Pons (tissue), 1 donor: ENCODE results near the gene SMDT1.
"Not testable (repeated sequence)": the region's sequence is repeated elsewhere in the genome, so short reads cannot be mapped to it uniquely, and the experiment has no call there.

Experiments used
- DNase-seq: peaks from one replicate; pipeline ENCODE4 v3.0.0-alpha.2; 2016; ENCODE audit warnings: low spot score

SMDT1 gene

DNA sequence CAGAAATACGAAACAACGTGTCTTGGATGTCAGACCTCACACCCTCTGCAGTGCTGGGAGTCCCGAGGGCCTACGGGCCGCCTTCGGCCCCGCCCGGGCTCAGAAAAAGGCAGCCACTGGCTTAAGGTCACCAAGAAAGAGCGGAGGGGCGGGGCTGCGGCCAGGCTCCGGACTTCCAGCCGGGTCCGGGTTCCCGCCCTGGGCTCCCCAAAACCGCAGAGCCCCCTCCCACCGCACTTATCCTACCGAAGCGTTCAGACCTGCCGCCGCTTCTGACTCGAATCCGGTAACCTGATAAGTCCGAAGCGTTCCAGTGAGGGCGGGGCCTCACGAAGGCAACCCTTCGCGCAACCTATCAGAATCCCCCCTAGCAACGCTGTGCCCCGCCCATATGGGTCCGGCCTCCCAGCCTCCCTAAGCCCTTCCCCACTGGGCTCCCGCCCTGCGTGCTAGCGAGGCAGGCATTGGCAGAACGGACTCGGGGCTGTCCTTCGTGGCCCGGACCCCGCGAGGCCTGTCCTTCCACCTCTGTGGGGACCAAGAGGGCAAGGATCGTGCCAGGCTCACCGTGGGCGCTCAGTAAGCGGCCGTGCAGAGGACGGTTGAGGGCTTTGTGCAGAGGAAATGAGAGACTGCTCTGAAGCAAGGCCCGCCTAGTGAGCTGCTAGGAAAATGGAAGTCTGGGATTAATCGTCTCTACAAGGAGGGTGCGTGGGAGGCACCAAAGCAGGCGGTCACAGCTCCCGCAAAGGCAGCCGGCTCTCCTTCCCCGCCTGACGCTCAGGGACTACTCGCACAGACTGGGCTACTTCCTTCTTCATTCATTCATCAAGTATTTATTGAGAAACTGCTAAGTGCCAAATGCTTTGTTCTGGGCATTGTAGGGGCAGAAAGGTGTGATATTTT lies 8.7 kb upstream of the SMDT1 start, which contains the start of gene NAGA:
Gene NAGA (minus strand): TSS at position 296 of the 906 bp plus-strand sequence. CDS start 515 bp downstream, outside the sequence.
- DNase-seq: peak; percentile 95

DNA sequence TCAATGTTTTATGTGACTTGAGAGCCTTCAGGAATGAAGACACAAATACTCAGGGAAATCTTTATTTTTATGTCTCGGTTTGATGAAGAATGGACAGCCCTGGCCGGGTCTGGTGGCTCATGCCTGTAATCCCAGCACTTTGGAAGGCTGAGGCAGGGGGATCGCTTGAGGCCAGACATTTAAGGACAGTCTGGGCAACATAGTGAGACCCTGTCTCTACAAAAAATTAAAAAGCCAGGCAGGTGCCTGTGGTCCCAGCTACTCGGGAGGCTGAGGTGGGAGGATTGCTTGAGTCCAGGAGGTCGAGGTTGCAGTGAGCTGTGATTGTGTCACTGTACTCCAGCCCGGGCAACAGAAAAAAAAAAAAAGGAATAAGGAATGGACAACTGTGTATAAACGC lies 8.0 kb upstream of the SMDT1 start:
- not testable (repeated sequence) for DNase-seq

DNA sequence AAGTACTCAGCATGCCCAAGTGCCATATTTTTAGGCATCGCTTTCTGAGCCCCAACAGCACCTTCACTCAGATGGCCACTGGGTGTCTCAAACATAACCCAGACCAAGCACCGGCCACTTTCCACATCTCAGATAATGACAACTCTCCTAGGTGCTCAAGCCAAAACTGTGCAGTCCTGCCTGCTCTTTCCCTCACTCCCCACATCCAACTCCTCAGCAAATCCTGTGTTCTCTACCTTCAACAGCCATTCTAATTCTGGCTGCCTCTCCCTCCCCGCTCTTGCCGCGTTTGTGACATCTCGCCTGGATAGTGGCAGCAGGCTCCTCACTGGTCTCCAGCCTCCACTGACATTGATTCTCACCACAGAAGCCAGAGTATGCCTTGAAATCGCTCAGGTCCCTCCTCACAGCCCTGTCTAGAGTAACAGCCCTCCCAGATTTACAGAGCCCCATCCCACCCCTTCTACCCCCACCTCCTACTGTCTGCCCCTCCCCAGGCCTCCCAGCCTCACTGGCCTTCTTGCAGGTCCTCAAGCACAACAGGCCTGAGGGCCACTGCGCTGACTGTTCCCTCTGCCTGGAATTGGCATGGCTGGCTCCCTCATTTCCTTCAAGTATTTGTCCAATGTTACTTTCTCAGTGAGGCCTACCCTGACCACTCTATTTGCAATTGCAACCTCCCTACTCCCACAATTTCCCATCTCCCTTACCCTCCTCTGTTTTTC lies 6.7 kb upstream of the SMDT1 start:
- DNase-seq: no peak

DNA sequence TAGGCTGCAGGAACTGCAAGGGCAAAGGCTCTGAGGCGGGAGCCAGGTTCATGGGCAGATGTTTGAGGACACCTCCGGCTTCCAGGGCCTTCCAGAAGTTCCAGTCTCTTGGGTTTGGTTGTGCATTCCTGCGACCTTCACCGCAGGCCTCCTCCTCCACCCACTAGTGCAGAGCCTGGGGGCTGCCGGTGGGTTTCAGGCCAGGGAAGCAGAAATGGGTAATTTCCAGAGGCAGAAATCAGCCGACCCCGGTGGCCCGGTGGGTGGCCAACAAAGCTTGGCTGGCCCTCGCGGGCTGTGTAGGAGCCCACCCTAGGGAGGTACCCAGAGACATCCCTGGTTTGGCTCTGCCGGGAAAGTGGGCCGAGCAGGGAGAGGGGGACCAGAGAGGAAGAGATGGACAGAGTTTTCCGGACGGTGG lies 5.9 kb upstream of the SMDT1 start:
- no peak for DNase-seq

DNA sequence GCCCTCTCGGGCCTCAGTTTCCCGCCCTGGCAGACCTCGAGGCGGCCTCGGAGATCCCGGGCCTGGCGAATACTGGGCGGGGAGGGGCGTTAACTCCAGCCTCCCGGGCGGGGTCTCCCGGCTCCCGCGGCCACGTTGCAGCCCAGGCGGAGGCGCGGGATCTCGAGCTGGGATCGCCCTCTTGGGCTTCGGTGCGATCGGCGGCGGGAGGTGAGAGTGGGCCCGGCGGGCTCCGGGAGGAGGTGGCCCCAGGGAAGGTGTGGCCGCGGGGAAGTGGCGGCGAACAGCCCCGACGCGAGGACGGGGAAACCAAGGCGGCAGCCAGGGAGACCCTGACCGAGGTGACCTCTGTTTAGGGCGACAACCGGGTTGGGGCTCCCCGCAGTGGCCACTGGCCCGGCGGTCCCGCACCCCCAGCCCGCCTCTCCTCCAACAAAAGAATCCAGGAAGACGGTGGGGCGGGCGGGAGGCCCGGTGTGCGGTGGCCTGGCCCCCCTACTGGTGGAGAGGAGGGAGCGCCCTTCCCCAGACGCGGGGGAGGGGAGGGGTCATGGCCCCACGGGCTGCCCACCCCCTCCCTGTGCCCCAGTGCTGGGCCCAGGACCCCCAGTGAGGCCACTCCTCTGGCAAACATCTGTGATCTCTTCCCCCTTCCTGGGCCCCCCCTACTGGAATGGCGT lies 5.2 kb upstream of the SMDT1 start, which contains the start of gene PHETA2:
Gene PHETA2 (plus strand): TSS at position 117 of the 680 bp plus-strand sequence. CDS start 3,046 bp downstream, outside the sequence.
- no peak for DNase-seq

DNA sequence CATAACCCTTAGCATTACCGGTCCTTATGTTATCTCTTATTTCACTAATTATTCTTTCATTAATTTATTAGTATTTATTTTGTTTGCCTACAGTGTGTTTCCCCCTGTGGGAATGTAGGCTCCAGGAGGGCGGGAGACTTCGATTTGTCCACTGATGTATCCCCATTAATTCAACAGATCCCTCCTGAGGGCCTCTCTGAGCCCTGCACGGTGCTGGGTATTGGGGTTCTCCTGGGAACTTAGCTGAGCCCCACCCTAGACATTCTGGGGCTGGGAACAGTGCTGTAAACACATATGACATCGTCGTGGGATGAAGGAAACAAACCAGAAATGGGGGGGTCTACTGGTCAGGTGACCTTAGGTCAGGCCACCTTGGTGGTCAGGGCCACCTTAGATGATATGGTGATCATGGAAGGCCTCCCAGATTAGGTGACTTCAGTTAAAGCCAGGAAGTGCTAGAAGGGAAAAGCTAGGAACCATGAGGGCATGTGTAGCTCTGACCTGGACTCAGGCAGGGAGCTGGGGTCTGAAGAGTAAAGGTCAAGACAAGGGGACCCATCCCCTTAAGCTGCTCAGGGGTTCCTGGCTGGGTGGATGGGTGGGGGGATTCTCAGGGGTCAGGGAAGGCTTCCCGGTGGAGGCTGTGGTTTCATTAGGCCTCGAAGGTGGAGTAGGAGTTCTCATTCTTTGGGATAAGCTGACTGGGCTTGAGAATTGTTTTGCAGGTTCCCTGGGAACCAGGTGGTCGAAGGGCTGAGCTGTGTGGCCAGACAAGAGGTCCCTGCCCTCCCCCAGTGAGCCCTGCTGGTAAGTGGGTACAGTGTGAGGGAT lies 4.4 kb upstream of the SMDT1 start:
- DNase-seq: no peak

DNA sequence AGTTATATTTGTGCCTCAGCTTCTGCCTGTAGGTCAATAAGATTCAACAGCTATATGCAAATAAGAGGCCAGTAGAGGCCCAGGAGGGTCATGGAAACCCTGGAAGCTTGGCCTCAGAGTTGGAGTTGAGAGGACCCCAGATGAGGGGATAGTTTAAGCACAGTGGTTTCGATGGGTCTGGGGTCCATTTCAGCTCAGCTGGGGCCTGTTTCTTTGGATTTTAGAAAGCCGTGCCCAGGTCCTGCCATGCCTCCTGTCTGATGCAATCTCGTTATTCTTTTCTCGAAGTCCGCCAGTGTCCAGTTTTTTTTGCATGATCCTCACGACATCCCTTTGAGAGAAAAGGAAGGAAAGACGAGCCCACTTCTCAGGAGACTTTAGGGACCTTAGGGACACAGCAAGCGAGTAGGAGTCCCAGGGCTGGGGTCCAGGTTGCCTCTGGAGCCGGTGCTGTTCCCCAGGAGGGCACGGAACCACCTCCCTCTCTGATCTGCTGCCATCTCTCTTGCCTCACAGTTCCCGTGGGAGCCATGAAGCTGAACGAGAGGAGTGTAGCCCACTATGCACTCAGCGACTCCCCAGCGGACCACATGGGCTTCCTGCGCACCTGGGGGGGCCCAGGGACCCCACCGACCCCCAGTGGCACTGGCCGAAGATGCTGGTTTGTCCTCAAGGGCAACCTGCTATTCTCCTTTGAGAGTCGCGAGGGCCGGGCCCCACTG lies 2.6 kb upstream of the SMDT1 start:
- no peak for DNase-seq

DNA sequence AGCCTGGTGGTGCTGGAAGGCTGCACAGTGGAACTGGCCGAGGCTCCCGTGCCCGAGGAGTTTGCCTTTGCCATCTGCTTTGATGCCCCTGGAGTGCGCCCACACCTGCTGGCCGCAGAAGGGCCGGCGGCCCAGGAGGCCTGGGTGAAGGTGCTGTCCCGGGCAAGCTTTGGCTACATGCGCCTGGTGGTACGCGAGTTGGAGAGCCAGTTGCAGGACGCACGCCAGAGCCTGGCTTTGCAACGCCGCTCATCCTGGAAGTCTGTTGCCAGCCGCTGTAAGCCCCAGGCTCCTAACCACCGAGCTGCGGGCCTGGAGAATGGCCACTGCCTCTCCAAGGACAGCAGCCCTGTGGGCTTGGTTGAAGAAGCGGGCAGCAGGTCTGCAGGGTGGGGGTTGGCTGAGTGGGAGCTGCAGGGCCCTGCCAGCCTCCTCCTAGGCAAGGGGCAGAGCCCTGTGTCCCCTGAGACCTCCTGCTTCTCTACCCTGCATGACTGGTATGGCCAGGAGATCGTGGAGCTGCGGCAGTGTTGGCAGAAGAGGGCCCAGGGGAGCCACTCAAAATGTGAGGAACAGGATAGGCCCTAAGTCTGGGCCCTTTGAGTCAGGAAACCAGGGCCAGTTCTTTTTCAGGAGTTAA lies 1.9 kb upstream of the SMDT1 start:
- DNase-seq: no peak

DNA sequence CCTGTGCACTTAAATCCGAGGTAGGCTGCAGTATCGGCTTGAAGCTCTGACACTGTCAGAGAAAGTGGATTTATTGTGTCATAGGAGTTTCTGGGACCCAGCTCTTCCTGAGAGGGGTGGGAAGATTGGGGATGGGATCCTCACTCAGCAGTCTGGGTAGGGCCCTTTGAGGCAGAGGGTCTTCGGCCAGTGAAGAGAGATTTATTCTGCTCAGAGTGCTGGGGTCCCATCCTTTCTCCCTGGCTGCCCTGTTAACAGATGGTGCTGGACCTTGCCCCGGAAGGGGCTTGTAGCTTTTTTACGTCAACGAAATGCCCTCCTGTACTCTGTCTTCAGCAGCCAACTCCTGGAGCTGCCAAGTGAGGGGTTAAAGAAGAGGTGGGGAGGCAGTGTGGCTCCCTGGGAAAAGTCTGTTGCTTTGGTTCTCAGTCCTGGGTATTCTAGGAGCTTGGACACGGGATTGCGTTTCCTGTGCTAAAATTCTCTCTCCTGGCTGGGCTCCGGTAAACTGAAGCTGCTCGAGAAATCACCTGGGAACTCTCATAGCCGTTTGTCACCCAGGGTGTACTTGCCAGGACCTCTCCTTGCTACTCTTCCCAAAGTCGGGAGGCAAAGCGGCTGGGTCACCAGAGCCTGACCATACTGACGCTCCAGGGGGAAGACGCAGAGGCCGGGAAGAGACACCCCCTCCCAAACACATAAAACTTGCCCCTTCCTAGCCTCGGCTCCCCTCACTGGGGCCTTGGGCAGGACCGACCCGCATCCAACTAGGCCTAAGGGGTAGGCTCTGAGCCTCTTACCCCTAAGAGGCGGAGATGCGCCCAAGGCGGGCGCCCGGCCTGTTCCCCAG lies 806 bp upstream of the SMDT1 start:
- peak; percentile 49 for DNase-seq

DNA sequence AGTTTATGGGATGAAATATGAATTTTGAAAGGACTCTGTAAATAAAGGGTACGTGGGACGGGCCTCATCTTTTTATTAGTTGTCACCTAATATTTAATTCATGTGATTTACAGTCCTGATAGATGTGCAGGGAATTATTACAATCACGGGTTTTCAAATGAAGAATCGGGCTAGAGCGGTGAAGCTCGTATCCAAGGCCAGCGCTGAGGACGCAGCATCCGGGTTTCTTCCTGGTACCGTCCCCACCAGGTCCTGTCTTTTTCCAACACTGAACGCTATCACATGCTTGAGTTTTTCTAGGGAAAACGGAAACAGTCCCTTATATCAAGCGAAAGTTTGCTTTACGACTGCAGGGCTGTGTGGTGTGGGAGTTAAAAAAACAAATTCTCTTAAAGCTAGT lies 787 bp downstream of the SMDT1 start:
- peak; percentile 72 for DNase-seq

DNA sequence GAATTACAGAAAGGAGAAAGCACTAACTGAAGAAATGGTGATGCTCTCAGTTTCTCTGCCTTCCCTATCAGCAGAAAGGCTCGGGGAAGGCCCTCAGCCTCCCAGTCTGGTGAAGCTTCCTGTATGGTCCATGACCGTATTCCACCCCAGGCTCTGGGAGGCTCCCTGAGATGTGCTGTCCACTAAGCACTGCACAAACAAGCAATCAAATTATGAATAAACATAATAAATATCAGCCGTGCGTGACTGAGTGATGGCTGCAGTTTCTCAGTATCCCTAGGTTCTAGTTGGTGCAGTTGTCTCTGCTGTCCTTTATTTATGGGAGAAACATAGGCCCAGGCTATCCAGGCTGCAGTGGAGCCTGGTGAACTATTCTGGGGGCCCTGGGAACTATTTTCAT lies 3.6 kb downstream of the SMDT1 start:
- DNase-seq: no peak

DNA sequence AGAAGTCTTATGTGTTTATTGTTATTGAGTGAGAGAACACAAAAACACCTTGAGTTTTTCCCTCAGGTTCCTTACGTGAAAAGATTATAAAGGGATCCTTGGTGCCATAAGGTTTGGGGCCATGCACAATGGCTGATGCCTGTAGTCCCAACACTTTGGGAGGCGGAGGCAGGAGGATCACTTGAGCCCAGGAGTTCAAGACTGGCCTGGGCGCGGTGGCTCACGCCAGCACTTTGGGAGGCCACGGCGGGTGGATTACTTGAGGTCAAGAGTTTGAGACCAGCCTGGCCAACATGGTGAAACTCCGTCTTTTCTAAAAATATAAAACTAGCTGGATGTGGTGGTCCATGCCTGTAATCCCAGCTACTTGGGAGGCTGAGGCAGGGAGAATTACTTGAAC lies 5.4 kb downstream of the SMDT1 start:
- no peak for DNase-seq

DNA sequence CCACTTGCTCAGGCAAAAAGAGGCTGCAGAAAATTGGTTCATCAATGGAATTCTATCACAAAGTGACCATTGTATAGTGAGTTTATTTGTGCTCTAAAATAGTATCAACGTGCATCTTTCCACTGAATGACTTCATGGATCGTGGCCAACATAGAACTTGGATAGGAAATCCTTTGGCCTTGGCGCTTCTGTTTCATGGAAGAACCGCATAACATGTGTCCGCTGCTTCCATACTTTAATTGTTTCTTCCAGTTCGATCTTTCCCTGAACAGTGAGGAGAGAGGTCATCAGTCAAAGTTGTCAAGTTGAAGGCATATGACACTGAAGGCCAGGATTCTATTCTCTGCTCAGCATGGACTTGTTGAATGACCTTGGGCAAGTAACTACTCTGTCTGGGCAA lies 6.6 kb downstream of the SMDT1 start:
- DNase-seq: no peak

DNA sequence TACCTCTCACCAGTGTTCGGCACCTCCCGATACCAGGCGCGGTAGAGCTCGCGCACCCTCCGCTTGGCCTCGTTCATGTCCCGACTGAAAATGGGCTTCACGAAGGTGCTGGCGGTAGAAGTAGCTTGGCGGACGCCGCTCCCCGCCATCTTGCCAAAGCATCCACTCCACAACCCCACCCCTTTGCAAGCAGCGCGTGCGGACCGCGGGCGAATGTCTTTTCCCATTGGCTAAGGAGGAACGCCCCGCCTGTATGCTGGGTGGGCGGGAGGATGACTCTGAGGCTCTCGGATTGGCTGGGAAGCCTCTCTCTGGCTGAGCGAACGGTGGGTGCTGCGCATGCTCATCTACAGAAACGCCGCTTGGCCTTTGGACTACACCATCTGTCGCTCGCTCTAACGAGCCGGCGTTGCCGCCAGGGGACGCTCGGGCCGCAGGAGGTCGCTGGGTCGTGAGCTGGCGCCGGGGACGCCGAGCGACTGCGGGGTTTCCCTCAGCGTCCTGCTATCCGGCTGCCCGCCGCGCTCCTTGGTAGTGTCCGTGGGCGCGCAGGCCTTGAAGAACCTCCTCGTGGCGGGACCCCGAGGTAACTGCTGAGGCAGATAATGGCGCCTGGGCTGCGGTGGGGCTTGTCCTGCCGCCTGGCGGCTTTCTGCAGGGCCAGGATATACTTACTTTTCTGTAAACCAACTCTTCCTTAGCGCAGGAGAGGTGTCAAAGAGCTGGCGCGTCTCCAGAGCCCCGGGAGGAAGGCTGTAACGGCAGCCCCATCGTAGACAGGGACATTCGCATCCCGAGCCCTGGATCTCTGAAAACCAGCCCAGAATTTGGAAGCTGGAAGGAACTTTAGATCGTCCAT lies 11.3 kb downstream of the SMDT1 start, which contains the start of gene NDUFA6:
Gene NDUFA6 (minus strand): TSS at position 177 of the 859 bp plus-strand sequence. CDS start 28 bp downstream, at position 149.
- peak; percentile 100 for DNase-seq

DNA sequence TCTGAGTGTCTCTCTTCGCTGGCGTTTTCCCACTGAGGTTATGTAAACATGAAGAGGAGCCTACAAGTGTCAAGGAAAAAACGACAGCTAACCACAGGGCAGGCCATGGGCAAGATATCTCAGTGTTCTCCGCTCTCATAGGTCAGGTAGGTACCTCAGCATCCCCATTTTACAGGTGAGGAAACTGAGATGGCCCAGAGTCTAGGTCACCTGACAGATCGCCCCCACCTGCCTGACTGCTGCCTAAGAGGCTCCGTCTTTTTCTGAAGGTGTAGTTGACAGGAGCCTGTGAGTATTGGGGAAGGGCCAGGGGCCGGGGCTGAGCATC lies 11.9 kb downstream of the SMDT1 start:
- DNase-seq: no peak

DNA sequence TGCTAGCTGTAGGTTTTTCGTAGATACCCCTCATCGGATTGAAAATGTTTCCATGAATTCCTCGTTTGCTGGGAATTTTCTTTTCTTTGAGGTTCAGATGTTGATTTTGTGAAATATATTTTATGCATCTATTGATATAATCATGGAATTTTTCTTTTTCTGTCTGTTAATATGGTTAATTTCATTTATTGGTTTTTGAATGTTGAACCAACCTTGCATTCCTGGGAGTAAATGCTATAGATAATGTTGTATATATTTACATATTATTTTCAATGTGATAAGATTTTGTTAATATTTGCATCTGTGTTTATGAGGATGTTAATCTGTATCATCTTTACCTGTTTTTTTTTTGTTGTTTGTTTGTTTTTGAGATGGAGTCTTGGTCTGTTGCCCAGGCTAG lies 21.7 kb downstream of the SMDT1 start:
- no peak for DNase-seq

DNA sequence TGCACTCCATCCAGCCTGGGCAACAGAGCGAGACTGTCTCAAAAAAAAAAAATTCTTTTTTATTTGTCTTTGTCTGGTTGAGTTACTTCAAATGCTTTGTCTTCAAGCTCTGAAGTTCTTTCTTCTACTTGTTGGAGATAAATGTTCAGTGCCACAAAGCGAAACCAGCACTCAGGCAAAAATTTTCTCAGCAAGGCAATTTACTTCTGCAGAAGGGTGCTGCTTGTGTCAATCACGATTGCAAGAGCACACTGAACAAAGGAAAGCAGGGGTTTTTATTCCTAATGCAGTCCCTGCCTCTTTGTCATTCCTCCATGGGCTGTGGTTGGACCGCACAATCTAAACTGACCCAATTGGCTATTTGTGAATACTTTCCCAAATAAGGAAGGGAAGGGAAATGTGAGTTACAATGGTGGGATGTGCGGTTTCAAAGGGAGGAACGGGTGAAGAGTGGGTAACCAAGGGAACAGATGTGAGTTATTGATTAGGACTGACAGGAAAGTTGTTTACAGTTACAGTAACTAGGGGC lies 24.9 kb downstream of the SMDT1 start:
- not testable (repeated sequence) for DNase-seq

DNA sequence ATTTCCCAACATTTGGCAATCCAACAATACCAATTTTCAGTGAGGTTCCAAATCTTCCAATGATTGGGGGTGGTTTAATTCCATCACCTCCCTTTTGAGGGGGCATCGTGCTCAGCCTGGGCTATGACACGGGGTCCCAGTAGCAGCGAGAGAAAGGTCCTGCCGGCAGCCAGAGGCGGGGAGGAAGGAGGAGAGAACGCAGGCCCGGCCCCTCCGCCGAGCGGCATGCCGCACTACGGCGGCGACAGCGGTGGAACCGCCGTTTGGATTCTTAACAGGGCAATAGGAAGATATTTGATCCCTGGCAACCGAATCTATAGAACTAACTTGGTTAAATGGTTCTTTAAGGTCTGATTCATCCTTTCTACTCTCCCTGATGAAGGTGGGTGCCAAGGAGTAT lies 29.3 kb downstream of the SMDT1 start:
- DNase-seq: no peak
